Activated T-cell treated with anti-CD3 and anti-CD28 coated beads, Interleukin-2, amount 50 U/mL, for 72 hours (primary cell): ENCODE data around the gene CHRM5. TPM values are rescaled to one million over a fixed set of nuclear protein-coding genes. Genes with fewer than 3 reads are reported as not detected.
"Not testable (repeated sequence)": the region's sequence is repeated elsewhere in the genome, so short reads cannot be mapped to it uniquely, and the experiment has no call there.

Experiments
- ATAC-seq, 2 donors: fragments of 150-1000 bp; cut with Tn5 transposase; replicated peaks in 1 of 2; 2 replicates each; pipeline ENCODE4 v1.10.0; 2021; ENCODE audit warnings: moderate library complexity in 2 of 2, mild to moderate bottlenecking in 1 of 2
- DNase-seq, 2 donors: peaks; one replicate each; pipeline ENCODE4 v3.0.0; 2021 to 2022; ENCODE audit warnings: mixed read lengths in 1 of 2
- H3K27ac Mint-ChIP-seq: one replicate; pipeline ENCODE4 v1.8.0; 2022; ENCODE audit warnings: mild to moderate bottlenecking, moderate library complexity, mixed read lengths
- H3K27me3 Mint-ChIP-seq: one replicate; pipeline ENCODE4 v1.8.0; 2022; ENCODE audit warnings: low read depth, mixed read lengths
- H3K36me3 Mint-ChIP-seq, 2 donors: one replicate each; pipeline ENCODE4 v1.8.0; 2022; ENCODE audit warnings: mixed read lengths in 2 of 2, mild to moderate bottlenecking in 1 of 2; ENCODE audit not compliant: insufficient read depth in 2 of 2
- H3K4me1 Mint-ChIP-seq: one replicate; pipeline ENCODE4 v1.8.0; 2022; ENCODE audit warnings: low read depth, mixed read lengths
- H3K4me3 Mint-ChIP-seq, 2 donors: one replicate each; pipeline ENCODE4 v1.8.0; 2022; ENCODE audit warnings: mild to moderate bottlenecking in 2 of 2, mixed read lengths in 2 of 2, moderate library complexity in 2 of 2
- H3K9me3 Mint-ChIP-seq, 2 donors: one replicate each; pipeline ENCODE4 v1.8.0; 2022; ENCODE audit warnings: mixed read lengths in 2 of 2
- total RNA-seq, 2 donors: library from RNA; stranded (reverse); gene quantifications; one replicate each; pipeline ENCODE4 v1.2.3, GENCODE V29; 2022

The CHRM5 gene
- total RNA-seq, 2 donors from 2014 or later, result not detected

GRCh38 chr15:34038023-34038870 is 70.0 kb downstream of the CHRM5 start:
- H3K27ac Mint-ChIP-seq, result peak overlapping the region; percentile 94
- H3K27me3 Mint-ChIP-seq, result no peaks in the 10 kb centered on the region
- DNase-seq, result peak; percentile 74 to 84
- no peaks in the 10 kb centered on the region for H3K36me3 Mint-ChIP-seq
- H3K4me1 Mint-ChIP-seq, result peaks cover 46% of the 10 kb centered on the region
- peak overlapping the region; percentile 92 to 100 for H3K4me3 Mint-ChIP-seq
- no peaks in the 10 kb centered on the region for H3K9me3 Mint-ChIP-seq
- ATAC-seq, result peak; percentile 71 to 74

- no peaks in the 10 kb centered on the region for H3K36me3 Mint-ChIP-seq
- ATAC-seq (peak; percentile 79), DNase-seq (peak; percentile 75)
- H3K4me3 Mint-ChIP-seq, result peak within 1 kb of the TSS; percentile 92 to 100
- H3K9me3 Mint-ChIP-seq, result no peaks in the 10 kb centered on the region
- H3K27me3 Mint-ChIP-seq, result no peaks in the 10 kb centered on the region
- peaks cover 54% of the 10 kb centered on the region for H3K4me1 Mint-ChIP-seq
- peak within 1 kb of the TSS; percentile 94 for H3K27ac Mint-ChIP-seq
Observed at GRCh38 chr15:34038871-34039789, 70.8 kb downstream of the CHRM5 start, which contains the start of gene AVEN. Gene AVEN (minus strand): TSS chr15:34039204. CDS start chr15:34039046, 158 bp downstream.

- Mint-ChIP-seq H3K4me1 (peaks cover 56% of the 10 kb centered on the region), H3K9me3 (no peaks in the 10 kb centered on the region), H3K27me3 (no peaks in the 10 kb centered on the region), H3K36me3 (no peaks in the 10 kb centered on the region), H3K4me3 (peak overlapping the region; percentile 74 to 85), H3K27ac (peak overlapping the region; percentile 72)
- no peak for ATAC-seq
- DNase-seq, result no peak
Observed at GRCh38 chr15:34039790-34040113, 71.5 kb downstream of the CHRM5 start.

- Mint-ChIP-seq H3K9me3 (no peaks in the 10 kb centered on the region), H3K4me1 (peaks cover 29% of the 10 kb centered on the region), H3K27me3 (no peaks in the 10 kb centered on the region), H3K27ac (no peak overlapping the region), H3K36me3 (no peaks in the 10 kb centered on the region), H3K4me3 (no peak overlapping the region)
- DNase-seq (no peak), ATAC-seq (no peak)
Observed at GRCh38 chr15:34043391-34043790, 75.1 kb downstream of the CHRM5 start.

- H3K27ac Mint-ChIP-seq, result no peak overlapping the region
- no peaks in the 10 kb centered on the region for H3K27me3 Mint-ChIP-seq
- no peaks in the 10 kb centered on the region for H3K36me3 Mint-ChIP-seq
- DNase-seq (no peak), ATAC-seq (no peak)
- H3K4me3 Mint-ChIP-seq, result no peak overlapping the region
- peaks cover 29% of the 10 kb centered on the region for H3K4me1 Mint-ChIP-seq
- no peaks in the 10 kb centered on the region for H3K9me3 Mint-ChIP-seq
Observed at GRCh38 chr15:34043813-34044212, 75.5 kb downstream of the CHRM5 start.

GRCh38 chr15:34046471-34047145 is 78.3 kb downstream of the CHRM5 start:
- Mint-ChIP-seq H3K36me3 (peaks cover 12 to 21% of the 10 kb centered on the region in 2 donors), H3K4me1 (peaks cover 15% of the 10 kb centered on the region), H3K4me3 (no peak overlapping the region), H3K27ac (no peak overlapping the region), H3K9me3 (peaks cover 16 to 17% of the 10 kb centered on the region in 2 donors), H3K27me3 (no peaks in the 10 kb centered on the region)
- ATAC-seq (no peak), DNase-seq (no peak)

GRCh38 chr15:34047893-34048775 is 79.8 kb downstream of the CHRM5 start:
- H3K36me3 Mint-ChIP-seq, result peaks cover 12 to 22% of the 10 kb centered on the region in 2 donors
- no peaks in the 10 kb centered on the region for H3K27me3 Mint-ChIP-seq
- DNase-seq (no peak), ATAC-seq (no peak)
- H3K9me3 Mint-ChIP-seq, result peaks cover 17 to 19% of the 10 kb centered on the region in 2 donors
- no peak overlapping the region for H3K4me3 Mint-ChIP-seq
- H3K27ac Mint-ChIP-seq, result no peak overlapping the region
- H3K4me1 Mint-ChIP-seq, result peaks cover 20% of the 10 kb centered on the region

GRCh38 chr15:34049112-34049511 is 80.8 kb downstream of the CHRM5 start:
- ATAC-seq, result no peak
- H3K4me3 Mint-ChIP-seq, result no peak overlapping the region
- peaks cover 10% of the 10 kb centered on the region for H3K4me1 Mint-ChIP-seq
- no peaks in the 10 kb centered on the region for H3K27me3 Mint-ChIP-seq
- peaks cover 17 to 19% of the 10 kb centered on the region in 2 donors for H3K9me3 Mint-ChIP-seq
- DNase-seq, result no peak
- peaks cover 12 to 22% of the 10 kb centered on the region in 2 donors for H3K36me3 Mint-ChIP-seq
- no peak overlapping the region for H3K27ac Mint-ChIP-seq

GRCh38 chr15:34050385-34050784 is 82.1 kb downstream of the CHRM5 start:
- not testable (repeated sequence) for H3K27me3 Mint-ChIP-seq, H3K27ac Mint-ChIP-seq, H3K4me1 Mint-ChIP-seq, DNase-seq, ATAC-seq, H3K4me3 Mint-ChIP-seq
- Mint-ChIP-seq H3K9me3 (peaks cover 17 to 19% of the 10 kb centered on the region in 2 donors), H3K36me3 (peaks cover 12 to 22% of the 10 kb centered on the region in 2 donors)

- ATAC-seq, result no peak
- Mint-ChIP-seq H3K4me1 (peaks cover 8% of the 10 kb centered on the region), H3K4me3 (no peak overlapping the region)
Observed at GRCh38 chr15:34054081-34054707, 85.9 kb downstream of the CHRM5 start.

GRCh38 chr15:34055868-34056595 is 87.7 kb downstream of the CHRM5 start:
- Mint-ChIP-seq H3K4me1 (peaks cover 8% of the 10 kb centered on the region), H3K36me3 (peaks cover 0 to 7% of the 10 kb centered on the region in 2 donors), H3K9me3 (peaks cover 6% of the 10 kb centered on the region in 2 donors), H3K27me3 (no peaks in the 10 kb centered on the region), H3K4me3 (no peak overlapping the region), H3K27ac (no peak overlapping the region)
- no peak for ATAC-seq
- no peak for DNase-seq

More at GRCh38 chr15:34054081-34054707, 85.9 kb downstream of the CHRM5 start:
- H3K27me3 Mint-ChIP-seq, result no peaks in the 10 kb centered on the region
- no peak for DNase-seq
- no peak overlapping the region for H3K27ac Mint-ChIP-seq
- peaks cover 11 to 19% of the 10 kb centered on the region in 2 donors for H3K36me3 Mint-ChIP-seq
- H3K9me3 Mint-ChIP-seq, result peaks cover 16% of the 10 kb centered on the region in 2 donors
